Chondrocyte (in vitro differentiated cells): Measurements from ENCODE around the gene KIF5A. TPM values are rescaled to one million over a fixed set of nuclear protein-coding genes. Genes with fewer than 3 reads are reported as not detected.
A peak's percentile ranks its signal among the peaks of the same experiment; 100 is the strongest.

Experiments used
- DNase-seq: peaks from one replicate; pipeline ENCODE4 v3.0.0; 2021; ENCODE audit warnings: mixed read lengths, low spot score
- H3K27ac Mint-ChIP-seq: one replicate; pipeline ENCODE4 v1.8.0; 2021; ENCODE audit warnings: mild to moderate bottlenecking, moderate library complexity, mixed read lengths; ENCODE audit not compliant: unreplicated experiment
- H3K27me3 Mint-ChIP-seq: 2 replicates; pipeline ENCODE4 v1.8.0; 2021; ENCODE audit warnings: low read depth, mixed read lengths
- H3K36me3 Mint-ChIP-seq: 2 replicates; pipeline ENCODE4 v1.8.0; 2021; ENCODE audit warnings: low read depth, mixed read lengths
- H3K4me1 Mint-ChIP-seq: 2 replicates; pipeline ENCODE4 v1.8.0; 2021; ENCODE audit warnings: low read depth, mild to moderate bottlenecking, mixed read lengths
- H3K4me3 Mint-ChIP-seq: one replicate; pipeline ENCODE4 v1.8.0; 2021; ENCODE audit warnings: mild to moderate bottlenecking, moderate library complexity, mixed read lengths; ENCODE audit not compliant: unreplicated experiment
- H3K9me3 Mint-ChIP-seq: 2 replicates; pipeline ENCODE4 v1.8.0; 2021; ENCODE audit warnings: low read depth, mixed read lengths
- CTCF ChIP-seq: fragments of 200-600 bp; sonication (generic); IDR thresholded peaks from 2 replicates; pipeline ENCODE4 v1.5.0; 2021; ENCODE audit warnings: antibody characterized with exemption, mild to moderate bottlenecking, moderate library complexity
- total RNA-seq: library from RNA; stranded (reverse); gene quantifications from 3 replicates; pipeline ENCODE4 v1.2.1, GENCODE V29; 2021

Gene KIF5A
- total RNA-seq, 1 donor from 2014 or later: 3.5 TPM

- Mint-ChIP-seq H3K27ac (no peak overlapping the region), H3K36me3 (peaks cover 18% of the 10 kb centered on the region), H3K4me1 (peaks cover 13% of the 10 kb centered on the region), H3K27me3 (peaks cover 2% of the 10 kb centered on the region), H3K9me3 (no peaks in the 10 kb centered on the region), H3K4me3 (no peak overlapping the region)
- no peak for TF ChIP-seq CTCF
- no peak for DNase-seq
Measured at GRCh38 chr12:57629897-57630471, 80.1 kb downstream of the KIF5A start.

- Mint-ChIP-seq H3K4me1 (peaks cover 13% of the 10 kb centered on the region), H3K27ac (no peak overlapping the region), H3K4me3 (no peak overlapping the region), H3K36me3 (peaks cover 12% of the 10 kb centered on the region), H3K27me3 (peaks cover 2% of the 10 kb centered on the region), H3K9me3 (no peaks in the 10 kb centered on the region)
- no peak for TF ChIP-seq CTCF
- DNase-seq: no peak
Measured at GRCh38 chr12:57630891-57631433, 81.1 kb downstream of the KIF5A start.

- H3K27ac Mint-ChIP-seq: no peak overlapping the region
- peaks cover 9% of the 10 kb centered on the region for H3K36me3 Mint-ChIP-seq
- no peaks in the 10 kb centered on the region for H3K9me3 Mint-ChIP-seq
- H3K27me3 Mint-ChIP-seq: peaks cover 2% of the 10 kb centered on the region
- no peak for DNase-seq
- peaks cover 13% of the 10 kb centered on the region for H3K4me1 Mint-ChIP-seq
- peak overlapping the region; percentile 78 for H3K4me3 Mint-ChIP-seq
- TF ChIP-seq CTCF: no peak
Measured at GRCh38 chr12:57631566-57632072, 81.8 kb downstream of the KIF5A start.

- Mint-ChIP-seq H3K27ac (no peak overlapping the region), H3K4me3 (peak overlapping the region; percentile 78), H3K4me1 (peaks cover 13% of the 10 kb centered on the region), H3K36me3 (peaks cover 5% of the 10 kb centered on the region), H3K27me3 (peaks cover 4% of the 10 kb centered on the region), H3K9me3 (no peaks in the 10 kb centered on the region)
- no peak for TF ChIP-seq CTCF
- peak; percentile 80 for DNase-seq
Measured at GRCh38 chr12:57632073-57632957, 82.5 kb downstream of the KIF5A start.
